GM18907 (cell line): ENCODE data around the gene GMPR.
A peak's percentile ranks its signal among the peaks of the same experiment; 100 is the strongest.

Experiments used
- ATAC-seq: cut with Tn5 transposase; IDR thresholded peaks from one replicate; pipeline ENCODE4 v1.9.1; 2021; ENCODE audit warnings: mild to moderate bottlenecking, moderate library complexity; ENCODE audit not compliant: unreplicated experiment

GMPR gene

GRCh38 chr6:16296061-16296670 is 57.8 kb downstream of the GMPR start:
- no peak for ATAC-seq

- ATAC-seq = no peak
These were observed 61.5 kb downstream of the GMPR start for GRCh38 chr6:16299861-16300260.

GRCh38 chr6:16301511-16301910 is 63.1 kb downstream of the GMPR start:
- ATAC-seq = peak; percentile 54

GRCh38 chr6:16302721-16303552 is 64.5 kb downstream of the GMPR start:
- no peak for ATAC-seq

- ATAC-seq = peak; percentile 78
These were observed 66.9 kb downstream of the GMPR start for GRCh38 chr6:16305246-16305725.

- peak; percentile 34 for ATAC-seq
These were observed 67.4 kb downstream of the GMPR start for GRCh38 chr6:16305788-16306187.

GRCh38 chr6:16306334-16306733 is 67.9 kb downstream of the GMPR start:
- ATAC-seq = no peak

GRCh38 chr6:16311763-16312162 is 73.4 kb downstream of the GMPR start:
- ATAC-seq = no peak

- ATAC-seq = no peak
These were observed 75.3 kb downstream of the GMPR start for GRCh38 chr6:16313732-16314131.

- no peak for ATAC-seq
These were observed 75.9 kb downstream of the GMPR start for GRCh38 chr6:16314296-16314695.

- no peak for ATAC-seq
These were observed 78.4 kb downstream of the GMPR start for GRCh38 chr6:16316741-16317251.

GRCh38 chr6:16318538-16318937 is 80.2 kb downstream of the GMPR start:
- no peak for ATAC-seq

- no peak for ATAC-seq
These were observed 80.8 kb downstream of the GMPR start for GRCh38 chr6:16318953-16319720.

- ATAC-seq = peak; percentile 73
These were observed 81.6 kb downstream of the GMPR start for GRCh38 chr6:16319813-16320532.

GRCh38 chr6:16320533-16321340 is 82.3 kb downstream of the GMPR start:
- ATAC-seq = no peak

- ATAC-seq = no peak
These were observed 82.9 kb downstream of the GMPR start for GRCh38 chr6:16321341-16321710.

- no peak for ATAC-seq
These were observed 83.4 kb downstream of the GMPR start for GRCh38 chr6:16321826-16322225.

GRCh38 chr6:16322666-16323312 is 84.4 kb downstream of the GMPR start:
- ATAC-seq = peak; percentile 80

- no peak for ATAC-seq
These were observed 85.8 kb downstream of the GMPR start for GRCh38 chr6:16324184-16324583.
